ENCODE results near the gene ACSM6.

- TF ChIP-seq CTCF (IDR thresholded peaks at IDR 0.05) (no peak), POLR2A (IDR thresholded peaks at IDR 0.05) (no peak), POLR2AphosphoS5 (IDR thresholded peaks at IDR 0.05) (no peak)
These were observed 39.5 kb downstream of the ACSM6 start for GRCh38 chr10:95233377-95234034.

Measured in breast epithelium (tissue), 3 donors.